Mammary epithelial cell (primary cell): Measurements from ENCODE around the gene EIF4G1.

Experiments used
- EZH2 ChIP-seq: IDR thresholded peaks from 2 replicates; pipeline ENCODE4 v1.6.1; 2012; ENCODE audit warnings: low read length, inconsistent platforms, borderline replicate concordance
- TF ChIP-seq, protein P1 (sequence below), 2 donors: IDR thresholded peaks in 1 of 2; conservative IDR thresholded peaks in 1 of 2; 2 replicates each; pipeline ENCODE4 v1.5.1; 2011 to 2012; ENCODE audit warnings: inconsistent platforms in 2 of 2, low read length in 2 of 2, mild to moderate bottlenecking in 2 of 2, control low read depth in 1 of 2, low read depth in 1 of 2; ENCODE audit not compliant: insufficient read depth in 1 of 2; ENCODE audit errors: extremely low read depth in 1 of 2

DNA sequence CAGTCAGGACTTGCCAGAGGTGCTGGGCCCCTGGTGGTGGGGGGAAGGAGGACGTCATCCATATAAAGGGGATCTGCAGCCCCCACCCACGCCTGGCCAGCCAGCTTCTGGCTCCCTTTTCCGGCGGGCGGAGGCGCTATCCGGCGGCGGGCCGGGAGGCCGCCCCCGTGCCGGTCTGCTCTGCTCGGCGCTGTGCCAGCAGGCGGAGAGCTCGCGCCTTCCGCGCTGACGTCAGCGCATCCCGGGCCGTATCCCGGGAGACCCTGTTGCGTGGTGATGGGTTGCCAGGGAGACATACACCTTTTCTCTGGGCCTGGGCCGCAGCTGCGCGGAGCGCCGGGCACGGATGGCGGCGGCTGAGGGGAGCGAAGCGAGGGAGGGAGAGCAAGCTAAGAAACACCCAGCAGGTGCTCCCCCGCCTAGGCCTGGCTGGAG lies 24.1 kb downstream of the EIF4G1 start:
- TF ChIP-seq, protein P1, sequence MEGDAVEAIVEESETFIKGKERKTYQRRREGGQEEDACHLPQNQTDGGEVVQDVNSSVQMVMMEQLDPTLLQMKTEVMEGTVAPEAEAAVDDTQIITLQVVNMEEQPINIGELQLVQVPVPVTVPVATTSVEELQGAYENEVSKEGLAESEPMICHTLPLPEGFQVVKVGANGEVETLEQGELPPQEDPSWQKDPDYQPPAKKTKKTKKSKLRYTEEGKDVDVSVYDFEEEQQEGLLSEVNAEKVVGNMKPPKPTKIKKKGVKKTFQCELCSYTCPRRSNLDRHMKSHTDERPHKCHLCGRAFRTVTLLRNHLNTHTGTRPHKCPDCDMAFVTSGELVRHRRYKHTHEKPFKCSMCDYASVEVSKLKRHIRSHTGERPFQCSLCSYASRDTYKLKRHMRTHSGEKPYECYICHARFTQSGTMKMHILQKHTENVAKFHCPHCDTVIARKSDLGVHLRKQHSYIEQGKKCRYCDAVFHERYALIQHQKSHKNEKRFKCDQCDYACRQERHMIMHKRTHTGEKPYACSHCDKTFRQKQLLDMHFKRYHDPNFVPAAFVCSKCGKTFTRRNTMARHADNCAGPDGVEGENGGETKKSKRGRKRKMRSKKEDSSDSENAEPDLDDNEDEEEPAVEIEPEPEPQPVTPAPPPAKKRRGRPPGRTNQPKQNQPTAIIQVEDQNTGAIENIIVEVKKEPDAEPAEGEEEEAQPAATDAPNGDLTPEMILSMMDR (conservative IDR thresholded peaks at IDR 0.05 in 1 of 2, IDR thresholded peaks at IDR 0.05 in 1 of 2; ENCODE audit: extremely low read depth in 1 of 2, insufficient read depth in 1 of 2, low read depth in 1 of 2, low read length in 2 of 2), result no peak
- no peak for TF ChIP-seq EZH2
